WTC11 (cell line): ENCODE measurements around the gene VWA3B. TPM values are rescaled to one million over a fixed set of nuclear protein-coding genes. Genes with fewer than 3 reads are reported as not detected.

Experiments
- AR ChIP-seq: fragments of 250-450 bp; sonication (Bioruptor Pico); IDR thresholded peaks from 2 replicates; pipeline ENCODE4 v1.9.0; 2021; ENCODE audit warnings: mild to moderate bottlenecking
- ATF2 ChIP-seq: sonication (generic); formaldehyde crosslinking; IDR thresholded peaks from 2 replicates; pipeline ENCODE4 v1.8.1; 2022; ENCODE audit warnings: low read depth, missing genetic modification reagents, borderline replicate concordance
- E2F5 ChIP-seq: sonication (generic); formaldehyde crosslinking; IDR thresholded peaks from 2 replicates; pipeline ENCODE4 v1.8.1; 2022; ENCODE audit warnings: mild to moderate bottlenecking, moderate library complexity, missing genetic modification reagents
- EMX1 ChIP-seq: fragments of 250-450 bp; sonication (Bioruptor Pico); IDR thresholded peaks from 2 replicates; pipeline ENCODE4 v1.8.0; 2021; ENCODE audit warnings: mild to moderate bottlenecking
- GTF2I ChIP-seq: fragments of 250-450 bp; sonication (Bioruptor Pico); conservative IDR thresholded peaks from 2 replicates; pipeline ENCODE4 v1.4.0; 2021; ENCODE audit warnings: mild to moderate bottlenecking
- HMGA2 ChIP-seq: fragments of 250-450 bp; sonication (Bioruptor Pico); IDR thresholded peaks from 2 replicates; pipeline ENCODE4 v1.4.0; 2021; ENCODE audit warnings: mild to moderate bottlenecking, moderate library complexity
- MLX ChIP-seq: sonication (generic); formaldehyde crosslinking; IDR thresholded peaks from 2 replicates; pipeline ENCODE4 v1.8.1; 2023; ENCODE audit warnings: mild to moderate bottlenecking, missing genetic modification reagents, moderate library complexity
- PRDM15 ChIP-seq: sonication (generic); formaldehyde crosslinking; IDR thresholded peaks from 2 replicates; pipeline ENCODE4 v1.8.0; 2022; ENCODE audit warnings: missing genetic modification reagents
- PREB ChIP-seq: sonication (generic); formaldehyde crosslinking; IDR thresholded peaks from 2 replicates; pipeline ENCODE4 v1.8.1; 2022; ENCODE audit warnings: mild to moderate bottlenecking, missing genetic modification reagents, moderate library complexity, borderline replicate concordance
- TCF7 ChIP-seq: sonication (generic); formaldehyde crosslinking; IDR thresholded peaks from 2 replicates; pipeline ENCODE4 v1.8.0; 2022; ENCODE audit warnings: mild to moderate bottlenecking, low read depth, missing genetic modification reagents, moderate library complexity
- TEAD4 ChIP-seq: sonication (generic); formaldehyde crosslinking; IDR thresholded peaks from 2 replicates; pipeline ENCODE4 v1.8.0; 2022; ENCODE audit warnings: mild to moderate bottlenecking, missing genetic modification reagents
- TP53 ChIP-seq: sonication (generic); formaldehyde crosslinking; IDR thresholded peaks from 2 replicates; pipeline ENCODE4 v1.8.1; 2023; ENCODE audit warnings: mild to moderate bottlenecking, missing genetic modification reagents
- USF2 ChIP-seq: sonication (generic); formaldehyde crosslinking; IDR thresholded peaks from 2 replicates; pipeline ENCODE4 v1.8.1; 2023; ENCODE audit warnings: mild to moderate bottlenecking, missing genetic modification reagents, moderate library complexity
- ZBTB21 ChIP-seq: sonication (generic); formaldehyde crosslinking; IDR thresholded peaks from 2 replicates; pipeline ENCODE4 v1.8.1; 2023; ENCODE audit warnings: mild to moderate bottlenecking, missing genetic modification reagents, borderline replicate concordance
- ZMAT4 ChIP-seq: fragments of 250-450 bp; sonication (Bioruptor Pico); IDR thresholded peaks from 2 replicates; pipeline ENCODE4 v1.9.0; 2021; ENCODE audit warnings: mild to moderate bottlenecking
- ZNF121 ChIP-seq: sonication (generic); formaldehyde crosslinking; IDR thresholded peaks from 2 replicates; pipeline ENCODE4 v1.8.0; 2023; ENCODE audit warnings: missing genetic modification reagents
- ZNF138 ChIP-seq: sonication (generic); formaldehyde crosslinking; conservative IDR thresholded peaks from 2 replicates; pipeline ENCODE4 v1.8.1; 2022; ENCODE audit warnings: mild to moderate bottlenecking, moderate library complexity, missing genetic modification reagents
- ZNF281 ChIP-seq: sonication (generic); formaldehyde crosslinking; IDR thresholded peaks from 2 replicates; pipeline ENCODE4 v1.8.0; 2023; ENCODE audit warnings: mild to moderate bottlenecking, missing genetic modification reagents
- ZNF512 ChIP-seq: sonication (generic); formaldehyde crosslinking; IDR thresholded peaks from 2 replicates; pipeline ENCODE4 v1.8.1; 2022; ENCODE audit warnings: missing genetic modification reagents, borderline replicate concordance
- total RNA-seq: library from RNA; stranded (reverse); gene quantifications from 3 replicates; pipeline ENCODE4 v1.2.3, GENCODE V29; 2021

VWA3B gene
- total RNA-seq, 1 experiment from 2014 or later: not detected

GRCh38 chr2:98346311-98347236, 259.6 kb downstream of the VWA3B start, which contains the start of gene CNGA3 (continued):
- TF ChIP-seq ZBTB21 (CRISPR knock-in tag) (no peak), ZMAT4 (CRISPR knock-in tag) (no peak), TEAD4 (CRISPR knock-in tag) (peak; percentile 76; the same call in 1 of the 2 replicates), PRDM15 (CRISPR knock-in tag) (no peak), ZNF138 (no peak), ZNF512 (CRISPR knock-in tag) (no peak), ZNF281 (CRISPR knock-in tag) (peak; percentile 75; the same call in 1 of the 2 replicates), TCF7 (no peak), TP53 (CRISPR knock-in tag) (no peak; the same call in 1 of the 2 replicates), PREB (CRISPR knock-in tag) (no peak), AR (CRISPR knock-in tag) (no peak), MLX (no peak), HMGA2 (CRISPR knock-in tag) (no peak), E2F5 (CRISPR knock-in tag) (no peak), USF2 (CRISPR knock-in tag) (no peak), ZNF121 (CRISPR knock-in tag) (no peak), EMX1 (no peak), ATF2 (CRISPR knock-in tag) (no peak), GTF2I (no peak)
